ENCODE measurements around the gene AMPD3.

The AMPD3 gene

GRCh38 chr11:10541561-10541930, 86.5 kb downstream of the AMPD3 start:
- DNase-seq: peak; percentile 24

DNA sequence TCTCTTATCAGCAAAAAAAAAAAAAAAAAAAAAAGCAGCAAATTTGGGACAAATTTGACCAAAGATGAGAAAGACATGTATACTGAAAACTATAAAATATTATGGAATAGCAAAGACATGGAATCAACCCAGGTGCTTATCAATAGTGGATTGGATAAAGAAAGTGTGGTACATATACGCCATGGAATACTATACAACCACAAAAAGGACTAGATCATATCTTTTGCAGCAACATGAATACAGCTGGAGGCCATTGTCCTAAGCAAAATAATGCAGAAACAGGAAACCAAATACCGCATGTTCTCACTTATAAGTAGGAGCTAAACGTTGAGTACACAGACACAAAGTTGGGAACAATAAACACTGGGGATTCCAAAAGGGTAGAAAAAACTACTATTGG, 87.7 kb downstream of the AMPD3 start:
- DNase-seq: no peak

DNA sequence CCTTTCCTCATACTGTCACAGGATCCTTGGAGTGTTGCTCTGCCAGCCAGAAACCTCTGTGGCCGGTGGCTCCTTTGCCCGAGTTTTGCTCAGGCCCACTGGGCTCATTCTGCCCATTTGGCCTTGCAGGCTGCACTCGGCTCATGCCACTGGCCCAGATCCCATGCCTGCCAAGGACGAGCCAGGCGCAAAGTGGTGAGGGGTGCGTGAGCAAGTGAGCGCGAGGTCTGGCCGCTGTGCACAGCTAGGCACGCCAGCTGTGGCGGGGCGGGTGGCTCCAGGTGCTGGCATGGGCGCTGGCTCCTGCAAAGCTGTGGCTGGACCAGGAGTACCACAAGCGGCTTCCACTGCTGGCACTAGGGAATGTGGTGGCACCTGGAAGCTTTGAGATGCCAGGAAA, 88.7 kb downstream of the AMPD3 start:
- DNase-seq: no peak

GRCh38 chr11:10544491-10545465, 89.7 kb downstream of the AMPD3 start:
- DNase-seq: no peak

GRCh38 chr11:10550503-10551289, 95.6 kb downstream of the AMPD3 start:
- no peak for DNase-seq

- DNase-seq: no peak
Measured at GRCh38 chr11:10551290-10551592, 96.2 kb downstream of the AMPD3 start.

GRCh38 chr11:10551845-10552352, 96.8 kb downstream of the AMPD3 start:
- no peak for DNase-seq

GRCh38 chr11:10556590-10556989, 101.5 kb downstream of the AMPD3 start:
- DNase-seq: no peak

Measured in NCI-H1105 (cell line).